CD14-positive monocyte (primary cell): ENCODE data around the gene KRT85. TPM values are rescaled to one million over a fixed set of nuclear protein-coding genes. Genes with fewer than 3 reads are reported as not detected.

Source experiments
- DNase-seq, 3 donors: peaks; one replicate each; pipeline ENCODE4 v3.0.0-alpha.2; 2011 to 2022
- H2AFZ ChIP-seq: 2 replicates; pipeline ENCODE4 v1.6.0; 2012; ENCODE audit warnings: mild to moderate bottlenecking, low read depth, low read length, inconsistent platforms; ENCODE audit not compliant: insufficient read depth, poor library complexity, severe bottlenecking
- H3K27ac ChIP-seq, 2 donors: 1 replicate in 1 of 2; 2 replicates in 1 of 2; pipeline ENCODE4 v1.5.1; 2012 to 2013; ENCODE audit warnings: low read length in 2 of 2, control low read depth in 1 of 2, inconsistent platforms in 1 of 2, low read depth in 1 of 2, mild to moderate bottlenecking in 1 of 2
- H3K27me3 ChIP-seq, 2 donors: one replicate each; pipeline versions ENCODE4 v1.6.0 to v1.6.1; 2011 to 2013; ENCODE audit warnings: low read length in 2 of 2; ENCODE audit not compliant: control insufficient read depth in 2 of 2, insufficient read depth in 2 of 2
- H3K36me3 ChIP-seq, 2 donors: replicated peaks in 1 of 2; 1 replicate in 1 of 2; 2 replicates in 1 of 2; pipeline versions ENCODE4 v1.5.1 to v1.6.1; 2012 to 2013; ENCODE audit warnings: low read length in 2 of 2, control low read depth in 1 of 2, inconsistent platforms in 1 of 2, mild to moderate bottlenecking in 1 of 2; ENCODE audit not compliant: insufficient read depth in 2 of 2, control insufficient read depth in 1 of 2
- H3K4me1 ChIP-seq, 2 donors: 1 replicate in 1 of 2; 2 replicates in 1 of 2; pipeline versions ENCODE4 v1.5.1 to v1.6.1; 2012 to 2013; ENCODE audit warnings: low read length in 2 of 2, control low read depth in 1 of 2, inconsistent platforms in 1 of 2, mild to moderate bottlenecking in 1 of 2, moderate library complexity in 1 of 2; ENCODE audit not compliant: insufficient read depth in 2 of 2, control insufficient read depth in 1 of 2
- H3K4me2 ChIP-seq: replicated peaks from 2 replicates; pipeline ENCODE3; 2012; ENCODE audit warnings: low read length, moderate library complexity, mild to moderate bottlenecking; ENCODE audit not compliant: poor library complexity, severe bottlenecking; ENCODE audit errors: extremely low read depth
- H3K4me3 ChIP-seq, 3 experiments: fragments of 200-600 bp in 1 of 3; sonication (generic) in 1 of 3; replicated peaks in 1 of 3; 1 replicate in 2 of 3; 2 replicates in 1 of 3; pipeline ENCODE4 v1.5.1; 2011 to 2013; ENCODE audit warnings: low read length in 3 of 3, mild to moderate bottlenecking in 3 of 3, control low read depth in 2 of 3, low read depth in 2 of 3, inconsistent platforms in 1 of 3, moderate library complexity in 1 of 3
- H3K79me2 ChIP-seq: 2 replicates; pipeline ENCODE4 v1.6.0; 2012; ENCODE audit warnings: mild to moderate bottlenecking, control low read depth, inconsistent platforms, low read length, moderate library complexity; ENCODE audit not compliant: insufficient read depth
- H3K9ac ChIP-seq: 2 replicates; pipeline ENCODE4 v1.6.0; 2017; ENCODE audit warnings: low read length, mild to moderate bottlenecking; ENCODE audit not compliant: insufficient read depth, poor library complexity, severe bottlenecking
- H3K9me3 ChIP-seq, 2 donors: replicated peaks in 1 of 2; 1 replicate in 1 of 2; 2 replicates in 1 of 2; pipeline versions ENCODE4 v1.5.1 to v1.6.1; 2012 to 2013; ENCODE audit warnings: low read length in 2 of 2, control low read depth in 1 of 2; ENCODE audit not compliant: control insufficient read depth in 1 of 2, insufficient read depth in 1 of 2
- H4K20me1 ChIP-seq: 2 replicates; pipeline ENCODE4 v1.6.0; 2012; ENCODE audit warnings: mild to moderate bottlenecking, low read length, control low read depth, moderate library complexity; ENCODE audit not compliant: insufficient read depth
- H3K27ac Mint-ChIP-seq, 7 donors: one replicate each; pipeline ENCODE4 v1.8.0; 2020; ENCODE audit warnings: mild to moderate bottlenecking in 7 of 7, mixed read lengths in 7 of 7, moderate library complexity in 6 of 7, inconsistent platforms in 2 of 7
- H3K27me3 Mint-ChIP-seq, 3 donors: one replicate each; pipeline ENCODE4 v1.8.0; 2021 to 2022; ENCODE audit warnings: low read depth in 3 of 3, mild to moderate bottlenecking in 3 of 3, mixed read lengths in 3 of 3, moderate library complexity in 3 of 3, inconsistent platforms in 1 of 3
- H3K36me3 Mint-ChIP-seq, 2 donors: one replicate each; pipeline ENCODE4 v1.8.0; 2020; ENCODE audit warnings: mixed read lengths in 2 of 2, inconsistent platforms in 1 of 2, mild to moderate bottlenecking in 1 of 2
- H3K4me1 Mint-ChIP-seq: one replicate; pipeline ENCODE4 v1.8.0; 2020; ENCODE audit warnings: mild to moderate bottlenecking, mixed read lengths
- H3K4me3 Mint-ChIP-seq, 2 donors: one replicate each; pipeline ENCODE4 v1.8.0; 2020; ENCODE audit warnings: mild to moderate bottlenecking in 2 of 2, mixed read lengths in 2 of 2, moderate library complexity in 1 of 2
- H3K9me3 Mint-ChIP-seq, 7 donors: one replicate each; pipeline ENCODE4 v1.8.0; 2020 to 2022; ENCODE audit warnings: mixed read lengths in 7 of 7, mild to moderate bottlenecking in 6 of 7, moderate library complexity in 6 of 7, inconsistent platforms in 2 of 7
- CTCF ChIP-seq: fragments of 200-600 bp; IDR thresholded peaks from one replicate; pipeline ENCODE4 v1.8.0; 2022; ENCODE audit warnings: antibody characterized with exemption, mild to moderate bottlenecking
- WGBS: methylation state at CpG from one replicate; pipeline ENCODE4 v1.1.5; 2013; ENCODE audit warnings: missing lambda C conversion rate; ENCODE audit not compliant: insufficient coverage; 5-methylcytosine and 5-hydroxymethylcytosine counted together
- intact Hi-C, 2 donors: fragments of 100-400 bp; cut with micrococcal nuclease; formaldehyde crosslinking; loops; one replicate each; pipeline versions ENCODE4 v1.15.0 to v1.15.1; 2023
- polyA plus RNA-seq, 3 donors: library from polyadenylated mRNA; depleted of rRNA in 1 of 3; unstranded in 2 of 3; stranded (reverse) in 1 of 3; fragments of 300-500 nt in 2 of 3; fragments of >200 nt in 1 of 3; fragmentation: Illumina TruSeq in 2 of 3; gene quantifications; 1 replicate in 2 of 3; 2 replicates in 1 of 3; pipeline ENCODE4 v1.2.3, GENCODE V29; 2012 to 2021

Gene KRT85
- polyA plus RNA-seq, 3 donors: not detected

GRCh38 chr12:52358575-52359350 is 8.5 kb downstream of the KRT85 start:
- H3K27ac Mint-ChIP-seq: peak overlapping the region in 1 of 7 donors; percentile 33
- WGBS: 56% methylated on average over 5 of the region's 5 CpGs
- no peak for TF ChIP-seq CTCF
- Histone ChIP-seq H3K9ac (no peak overlapping the region), H3K27ac (no peak overlapping the region), H3K36me3 (no peaks in the 10 kb centered on the region), H3K4me3 (no peak overlapping the region), H3K4me1 (no peaks in the 10 kb centered on the region), H3K79me2 (no peaks in the 10 kb centered on the region), H2AFZ (no peak overlapping the region), H3K4me2 (no peak overlapping the region), H3K9me3 (no peaks in the 10 kb centered on the region), H3K27me3 (no peaks in the 10 kb centered on the region), H4K20me1 (no peaks in the 10 kb centered on the region)
- H3K27me3 Mint-ChIP-seq: peaks cover 0 to 7% (median 3%) of the 10 kb centered on the region in 3 donors
- H3K4me1 Mint-ChIP-seq: peaks cover 6% of the 10 kb centered on the region
- H3K9me3 Mint-ChIP-seq: no peaks in the 10 kb centered on the region
- DNase-seq: no peak
- intact Hi-C loops: no loop called here
- no peaks in the 10 kb centered on the region for H3K36me3 Mint-ChIP-seq
- no peak overlapping the region for H3K4me3 Mint-ChIP-seq

- H3K9ac ChIP-seq: no peak overlapping the region
- Mint-ChIP-seq H3K9me3 (no peaks in the 10 kb centered on the region), H3K4me3 (no peak overlapping the region), H3K27me3 (peaks cover 0 to 14% (median 3%) of the 10 kb centered on the region in 3 donors), H3K27ac (no peak overlapping the region), H3K4me1 (peaks cover 6% of the 10 kb centered on the region), H3K36me3 (no peaks in the 10 kb centered on the region)
- no peak overlapping the region for H3K4me2 ChIP-seq
- H3K4me3 ChIP-seq: no peak overlapping the region
- TF ChIP-seq CTCF: no peak
- 97% methylated on average over 16 of the region's 20 CpGs for WGBS
- intact Hi-C loops: no loop called here
- H3K4me1 ChIP-seq: no peaks in the 10 kb centered on the region
- no peak for DNase-seq
- H2AFZ ChIP-seq: no peak overlapping the region
- no peaks in the 10 kb centered on the region for H3K79me2 ChIP-seq
- no peaks in the 10 kb centered on the region for H3K9me3 ChIP-seq
- no peak overlapping the region for H3K27ac ChIP-seq
- H3K36me3 ChIP-seq: no peaks in the 10 kb centered on the region
- no peaks in the 10 kb centered on the region for H4K20me1 ChIP-seq
- no peaks in the 10 kb centered on the region for H3K27me3 ChIP-seq
Observed at GRCh38 chr12:52356762-52357580, 10.3 kb downstream of the KRT85 start.
